HepG2 (cell line): Measurements from ENCODE around the gene THOC6. TPM values are rescaled to one million over a fixed set of nuclear protein-coding genes. Genes with fewer than 3 reads are reported as not detected.

Experiments used
- ATAC-seq: fragments of 200-7000 bp; cut with Tn5 transposase; 3 replicates; pipeline ENCODE4 v1.9.1; 2020; ENCODE audit warnings: mild to moderate bottlenecking, moderate library complexity
- BruUV-seq: library from RNA; stranded (reverse); fragments of 400-500 nt; replicated peaks from 2 replicates; lab custom pipeline; 2021; lab: Mats Ljungman, UMichigan
- CTCF ChIA-PET: fragments of 300-600 bp; formaldehyde crosslinking; extraction: SDS; loops from one replicate; lab custom pipeline; 2021; ENCODE audit warnings: low total read pairs, inconsistent platforms, low intra/inter-chr PET ratio; lab: Yijun Ruan, JAX
- POLR2A ChIA-PET: fragments of 350-600 bp; sonication (Branson Sonifier 250); formaldehyde crosslinking; loops from one replicate; lab custom pipeline; 2020; ENCODE audit warnings: antibody characterized with exemption, inconsistent platforms; lab: Yijun Ruan, JAX
- DNase-seq: peaks from one replicate; pipeline ENCODE4 v3.0.0-alpha.2; 2015; ENCODE audit warnings: low spot score
- FAIRE-seq: peaks from 3 replicates; lab custom pipeline; 2011; peaks lifted over from hg19 to GRCh38; lab: Jason Lieb, UNC
- H2AFZ ChIP-seq: one replicate; pipeline ENCODE4 v1.6.1; 2011; ENCODE audit warnings: low read length, inconsistent platforms
- H3K27ac ChIP-seq: fragments of 300-600 bp; 3 replicates; pipeline ENCODE4 v1.8.0; 2011; ENCODE audit warnings: mixed run types, mild to moderate bottlenecking, mixed read lengths, low read length, inconsistent platforms; ENCODE audit not compliant: insufficient read depth; ENCODE audit errors: extremely low read length
- H3K27me3 ChIP-seq, 2 experiments: fragments of 200-600 bp in 1 of 2; 2 replicates in 1 of 2; 3 replicates in 1 of 2; pipeline versions ENCODE4 v1.6.0 to v1.8.0; 2011; ENCODE audit warnings: low read length in 2 of 2, mild to moderate bottlenecking in 2 of 2, moderate library complexity in 2 of 2, inconsistent platforms in 1 of 2; ENCODE audit not compliant: insufficient read depth in 2 of 2, control insufficient read depth in 1 of 2
- H3K36me3 ChIP-seq, 2 experiments: fragments of 200-600 bp in 1 of 2; replicated peaks in 1 of 2; 2 replicates in 1 of 2; 3 replicates in 1 of 2; pipeline versions ENCODE4 v1.5.1 to v1.8.0; 2011; ENCODE audit warnings: low read length in 2 of 2, inconsistent platforms in 1 of 2; ENCODE audit not compliant: insufficient read depth in 2 of 2, control insufficient read depth in 1 of 2
- H3K4me1 ChIP-seq: 2 replicates; pipeline ENCODE4 v1.5.1; 2012; ENCODE audit warnings: low read length, inconsistent platforms; ENCODE audit not compliant: insufficient read depth
- H3K4me2 ChIP-seq: 2 replicates; pipeline ENCODE4 v1.6.0; 2011; ENCODE audit warnings: low read depth, low read length, inconsistent platforms
- H3K4me3 ChIP-seq, 3 experiments: fragments of 200-600 bp in 1 of 3; sonication (generic), shearing (Covaris generic) in 1 of 3; replicated peaks in 1 of 3; 2 replicates each; pipeline ENCODE4 v1.5.1; 2011 to 2016; ENCODE audit warnings: low read length in 3 of 3, inconsistent platforms in 2 of 3, low read depth in 2 of 3, mild to moderate bottlenecking in 2 of 3, control low read depth in 1 of 3, mixed read lengths in 1 of 3; ENCODE audit not compliant: insufficient read depth in 1 of 3
- H3K79me2 ChIP-seq: one replicate; pipeline ENCODE4 v1.6.1; 2011; ENCODE audit warnings: low read length, inconsistent platforms; ENCODE audit not compliant: insufficient read depth
- H3K9ac ChIP-seq: 2 replicates; pipeline ENCODE4 v1.6.0; 2011; ENCODE audit warnings: mild to moderate bottlenecking, low read depth, low read length, inconsistent platforms; ENCODE audit not compliant: insufficient read depth
- H3K9me3 ChIP-seq: 2 replicates; pipeline ENCODE4 v1.5.1; 2012; ENCODE audit warnings: mild to moderate bottlenecking, low read length
- H4K20me1 ChIP-seq: 2 replicates; pipeline ENCODE4 v1.6.0; 2011; ENCODE audit warnings: inconsistent platforms, mild to moderate bottlenecking, low read length, moderate library complexity; ENCODE audit not compliant: insufficient read depth
- ARID4A ChIP-seq: sonication (generic); formaldehyde crosslinking; IDR thresholded peaks from 2 replicates; pipeline ENCODE4 v1.5.0; 2020; ENCODE audit warnings: mild to moderate bottlenecking, missing genetic modification reagents, borderline replicate concordance
- ASH2L ChIP-seq: fragments of 300-600, 200-600 bp; sonication (generic); IDR thresholded peaks from 2 replicates; pipeline ENCODE4 v1.7.0; 2017; ENCODE audit warnings: low read depth, mild to moderate bottlenecking, moderate library complexity, mixed read lengths, low read length; ENCODE audit not compliant: insufficient read length
- FOXK2 ChIP-seq: fragments of 450-650 bp; IDR thresholded peaks from 2 replicates; pipeline ENCODE4 v1.6.1; 2016
- GABPA ChIP-seq, 2 experiments: IDR thresholded peaks; 2 replicates each; pipeline ENCODE4 v1.6.1; 2011 to 2016; ENCODE audit warnings: low read depth in 2 of 2, low read length in 1 of 2, missing biosample characterization in 1 of 2, missing genetic modification characterization in 1 of 2
- SIN3A ChIP-seq: IDR thresholded peaks from 2 replicates; pipeline ENCODE4 v1.6.1; 2011; ENCODE audit warnings: low read depth, mild to moderate bottlenecking, control low read depth, low read length, borderline replicate concordance
- SP5 ChIP-seq: IDR thresholded peaks from 2 replicates; pipeline ENCODE4 v1.6.1; 2016; ENCODE audit warnings: low read depth, borderline replicate concordance
- ZBTB21 ChIP-seq: sonication (generic); formaldehyde crosslinking; IDR thresholded peaks from 2 replicates; pipeline ENCODE4 v1.4.0; 2020; ENCODE audit warnings: missing genetic modification reagents
- ZFY ChIP-seq: sonication (generic); formaldehyde crosslinking; IDR thresholded peaks from 2 replicates; pipeline ENCODE4 v1.4.0; 2020; ENCODE audit warnings: missing genetic modification reagents
- ZNF232 ChIP-seq: sonication (generic); formaldehyde crosslinking; IDR thresholded peaks from 2 replicates; pipeline ENCODE4 v1.4.0; 2020; ENCODE audit warnings: missing genetic modification reagents, borderline replicate concordance
- ZNF253 ChIP-seq: sonication (generic); formaldehyde crosslinking; IDR thresholded peaks from 2 replicates; pipeline ENCODE4 v1.8.0; 2022; ENCODE audit warnings: mild to moderate bottlenecking, missing genetic modification reagents, borderline replicate concordance
- ZNF281 ChIP-seq: sonication (generic); formaldehyde crosslinking; IDR thresholded peaks from 2 replicates; pipeline ENCODE4 v1.4.0; 2020; ENCODE audit warnings: missing genetic modification reagents, borderline replicate concordance
- ZNF652 ChIP-seq: IDR thresholded peaks from 2 replicates; pipeline ENCODE4 v1.6.1; 2016; ENCODE audit warnings: low read depth, borderline replicate concordance
- ZSCAN20 ChIP-seq: sonication (generic); formaldehyde crosslinking; IDR thresholded peaks from 2 replicates; pipeline ENCODE4 v1.4.0; 2020; ENCODE audit warnings: missing genetic modification reagents, mild to moderate bottlenecking, borderline replicate concordance
- WGBS: methylation state at CpG from one replicate; pipeline ENCODE4 v1.1.6; 2017; ENCODE audit warnings: low lambda C conversion rate; 5-methylcytosine and 5-hydroxymethylcytosine counted together
- in situ Hi-C: cut with HindIII; loops from 2 replicates; pipeline ENCODE4 v1.10.0; 2017; ENCODE audit warnings: low pct_unique_long_range_greater_than_20kb; ENCODE audit not compliant: extremely low pct_ligation_motif_present
- intact Hi-C: fragments of 100-400 bp; cut with micrococcal nuclease; formaldehyde crosslinking; loops from one replicate; pipeline ENCODE4 v1.10.0; 2022; ENCODE audit not compliant: unreplicated experiment
- polyA plus RNA-seq, 8 experiments: library from polyadenylated mRNA; depleted of rRNA in 3 of 8; stranded (reverse) in 7 of 8; unstranded in 1 of 8; fragments of >200 nt; fragmentation: Illumina TruSeq in 4 of 8; extraction: Trizol in 4 of 8; gene quantifications; 2 replicates each; pipeline versions ENCODE4 v1.2.1 to v1.2.3, GENCODE V29; 2011 to 2016; ENCODE audit warnings: low read depth in 4 of 8, missing spikeins in 1 of 8, mixed read lengths in 1 of 8; ENCODE audit not compliant: insufficient read depth in 1 of 8
- total RNA-seq, 5 experiments: library from RNA; depleted of rRNA; stranded (reverse); fragments of >200 nt; fragmentation: Illumina TruSeq; extraction: Trizol; gene quantifications; 2 replicates each; pipeline ENCODE4 v1.2.3, GENCODE V29; 2016; ENCODE audit warnings: low read depth in 1 of 5

THOC6 gene
- total and polyA plus RNA-seq, 2 of the 13 experiments (the other 11 are each of a cell fraction or from before 2014, with no cell fraction given), result 32.1 to 37.0 TPM

GRCh38 chr16:3007059-3007956 is 16.5 kb upstream of the THOC6 start (continued):
- TF ChIP-seq SP5, result no peak
- TF ChIP-seq ARID4A (CRISPR knock-in tag), result peak; percentile 16; the same call in 1 of the 2 replicates

- ChIA-PET POLR2A (interaction anchor here (0.8 to 14.2 kb wide), 4 partner anchors 15 to 125 kb away, joined by 3 to 750 read pairs (median 4); partner anchors contain the start of genes CLDN6, FLYWCH2, HCFC1R1 and THOC6), CTCF (no interaction called here)
- H3K27me3 ChIP-seq, result peaks cover 4 to 16% of the 10 kb centered on the region in 2 experiments; a peak in 4 of 5 replicates
- no peaks in the 10 kb centered on the region for H3K79me2 ChIP-seq
- FAIRE-seq (no peak), DNase-seq (no peak), ATAC-seq (no peak)
- peak overlapping the region; percentile 68 for H3K4me2 ChIP-seq
- intact Hi-C loops (no loop called here), in situ Hi-C loops (no loop called here)
- H3K4me1 ChIP-seq, result peaks cover 80% of the 10 kb centered on the region
- no peaks in the 10 kb centered on the region for H3K9me3 ChIP-seq
- peak overlapping the region; percentile 59 for H3K9ac ChIP-seq
- H3K4me3 ChIP-seq, result peak overlapping the region in 1 of 3 experiments; percentile 59; a peak in 2 of 6 replicates
- H3K36me3 ChIP-seq, result no peaks in the 10 kb centered on the region
- no peak overlapping the region for H2AFZ ChIP-seq
- WGBS, result 59% methylated on average over 10 of the region's 17 CpGs
- peak overlapping the region; percentile 84 for H3K27ac ChIP-seq
- BruUV-seq, result no TSS peak
- no peaks in the 10 kb centered on the region for H4K20me1 ChIP-seq
- TF ChIP-seq ZNF232 (CRISPR knock-in tag), result no peak
- no peak for TF ChIP-seq ZSCAN20 (CRISPR knock-in tag)
- TF ChIP-seq ZBTB21 (CRISPR knock-in tag), result no peak
- peak; percentile 89 for TF ChIP-seq ZNF281 (CRISPR knock-in tag)
- no peak for TF ChIP-seq ASH2L
- 0 out of 2 replicates have a peak, but pooled peaks have one; percentile 30 for TF ChIP-seq SIN3A
- no peak for TF ChIP-seq FOXK2
- TF ChIP-seq GABPA (IDR thresholded peaks at IDR 0.05; ENCODE audit: low read depth, low read length), result no peak
- TF ChIP-seq GABPA (CRISPR knock-in tag; IDR thresholded peaks at IDR 0.05; ENCODE audit: low read depth), result peak; percentile 47; the same call in 1 of the 2 replicates
- TF ChIP-seq ZNF253 (CRISPR knock-in tag), result no peak
- TF ChIP-seq ZFY (CRISPR knock-in tag), result no peak
- peak; percentile 69 for TF ChIP-seq ZNF652
These were observed 15.7 kb upstream of the THOC6 start for GRCh38 chr16:3007957-3008689.
